Fibroblast of lung (primary cell): ENCODE data around the gene TRMT61A. TPM values are rescaled to one million over a fixed set of nuclear protein-coding genes. Genes with fewer than 3 reads are reported as not detected.

ENCODE experiments used
- DNase-seq, 2 donors: peaks; one replicate each; pipeline versions ENCODE4 v3.0.0 to v3.0.0-alpha.2; 2010; ENCODE audit warnings: low read depth in 2 of 2
- H2AFZ ChIP-seq: 2 replicates; pipeline ENCODE4 v1.5.1; 2012; ENCODE audit warnings: low read length, control low read depth, inconsistent platforms
- H3K27ac ChIP-seq: 2 replicates; pipeline ENCODE4 v1.5.1; 2011; ENCODE audit warnings: low read length, control low read depth; ENCODE audit not compliant: insufficient read depth
- H3K27me3 ChIP-seq: 2 replicates; pipeline ENCODE4 v1.5.1; 2011; ENCODE audit warnings: mild to moderate bottlenecking, low read length; ENCODE audit not compliant: control insufficient read depth, insufficient read depth
- H3K36me3 ChIP-seq: 2 replicates; pipeline ENCODE4 v1.5.1; 2011; ENCODE audit warnings: low read length; ENCODE audit not compliant: control insufficient read depth, insufficient read depth
- H3K4me1 ChIP-seq: 2 replicates; pipeline ENCODE4 v1.5.1; 2011; ENCODE audit warnings: low read length; ENCODE audit not compliant: control insufficient read depth, insufficient read depth; ENCODE audit errors: extremely low read depth
- H3K4me2 ChIP-seq: 2 replicates; pipeline ENCODE4 v1.5.1; 2011; ENCODE audit warnings: low read length, control low read depth; ENCODE audit not compliant: insufficient read depth; ENCODE audit errors: extremely low read depth
- H3K4me3 ChIP-seq, 4 experiments: fragments of 200-600 bp in 1 of 4; sonication (generic) in 1 of 4; replicated peaks in 1 of 4; 2 replicates each; pipeline ENCODE4 v1.5.1; 2011 to 2016; ENCODE audit warnings: low read length in 4 of 4, low read depth in 3 of 4, mild to moderate bottlenecking in 3 of 4, control low read depth in 2 of 4, inconsistent platforms in 1 of 4, mixed read lengths in 1 of 4; ENCODE audit not compliant: insufficient read depth in 1 of 4; ENCODE audit errors: control extremely low read depth in 1 of 4
- H3K79me2 ChIP-seq: 2 replicates; pipeline ENCODE4 v1.5.1; 2012; ENCODE audit warnings: mild to moderate bottlenecking, low read length, inconsistent platforms; ENCODE audit not compliant: control insufficient read depth, insufficient read depth
- H3K9ac ChIP-seq: 2 replicates; pipeline ENCODE4 v1.5.1; 2011; ENCODE audit warnings: mild to moderate bottlenecking, low read length, control low read depth; ENCODE audit not compliant: insufficient read depth
- H3K9me3 ChIP-seq: 2 replicates; pipeline ENCODE4 v1.5.1; 2012; ENCODE audit warnings: low read depth, low read length; ENCODE audit not compliant: control insufficient read depth, insufficient read depth
- H4K20me1 ChIP-seq: 2 replicates; pipeline ENCODE4 v1.5.1; 2011; ENCODE audit warnings: low read length; ENCODE audit not compliant: control insufficient read depth, insufficient read depth; ENCODE audit errors: extremely low read depth
- CTCF ChIP-seq, 2 donors: IDR thresholded peaks in 1 of 2; conservative IDR thresholded peaks in 1 of 2; 1 replicate in 1 of 2; 2 replicates in 1 of 2; pipeline ENCODE4 v1.5.1; 2011 to 2012; ENCODE audit warnings: low read length in 2 of 2, control low read depth in 1 of 2, inconsistent platforms in 1 of 2, low read depth in 1 of 2, mild to moderate bottlenecking in 1 of 2
- EZH2 ChIP-seq: IDR thresholded peaks from 2 replicates; pipeline ENCODE4 v1.5.1; 2012; ENCODE audit warnings: low read length, control low read depth, mild to moderate bottlenecking; ENCODE audit errors: missing control alignments
- polyA plus RNA-seq, 2 donors: library from polyadenylated mRNA; depleted of rRNA in 1 of 2; stranded (reverse) in 1 of 2; unstranded in 1 of 2; fragments of >200 nt; gene quantifications; 2 replicates each; pipeline ENCODE4 v1.2.1, GENCODE V29; 2011 to 2012; ENCODE audit warnings: missing spikeins in 1 of 2
- total RNA-seq: library from RNA; depleted of rRNA; stranded (reverse); fragments of >200 nt; gene quantifications from 2 replicates; pipeline ENCODE4 v1.2.1, GENCODE V29; 2014

TRMT61A gene
- total and polyA plus RNA-seq, 2 donors (not counting 1 experiment from before 2014, with no cell fraction given): 4.2 to 10.6 TPM

- no peak for DNase-seq
- Histone ChIP-seq H3K27me3 (no peaks in the 10 kb centered on the region), H3K4me2 (peak overlapping the region; percentile 91), H3K27ac (no peak overlapping the region), H4K20me1 (no peaks in the 10 kb centered on the region), H3K9me3 (no peaks in the 10 kb centered on the region), H3K4me1 (peaks cover 13% of the 10 kb centered on the region), H3K79me2 (peaks cover 78% of the 10 kb centered on the region), H3K9ac (no peak overlapping the region), H3K36me3 (no peaks in the 10 kb centered on the region), H3K4me3 (peak overlapping the region; percentile 87 to 94 (median 90)), H2AFZ (no peak overlapping the region)
- TF ChIP-seq CTCF (conservative IDR thresholded peaks at IDR 0.05 in 1 of 2, IDR thresholded peaks at IDR 0.05 in 1 of 2; ENCODE audit: low read depth in 1 of 2, low read length in 2 of 2) (no peak), EZH2 (no peak)
Observed at GRCh38 chr14:103560691-103561090, 31.7 kb downstream of the TRMT61A start.

GRCh38 chr14:103561381-103562178, 32.6 kb downstream of the TRMT61A start:
- H3K79me2 ChIP-seq: peaks cover 83% of the 10 kb centered on the region
- no peak overlapping the region for H2AFZ ChIP-seq
- peaks cover 13% of the 10 kb centered on the region for H3K4me1 ChIP-seq
- DNase-seq: peak; percentile 55 to 64
- no peak for TF ChIP-seq EZH2
- no peak for TF ChIP-seq CTCF (conservative IDR thresholded peaks at IDR 0.05 in 1 of 2, IDR thresholded peaks at IDR 0.05 in 1 of 2; ENCODE audit: low read depth in 1 of 2, low read length in 2 of 2)
- peak overlapping the region; percentile 94 for H3K27ac ChIP-seq
- H3K27me3 ChIP-seq: no peaks in the 10 kb centered on the region
- peak overlapping the region; percentile 89 for H3K9ac ChIP-seq
- H3K4me3 ChIP-seq: peak overlapping the region; percentile 87 to 94 (median 90)
- H4K20me1 ChIP-seq: no peaks in the 10 kb centered on the region
- H3K36me3 ChIP-seq: no peaks in the 10 kb centered on the region
- peak overlapping the region; percentile 91 for H3K4me2 ChIP-seq
- no peaks in the 10 kb centered on the region for H3K9me3 ChIP-seq

GRCh38 chr14:103562179-103562428, 33.1 kb downstream of the TRMT61A start:
- Histone ChIP-seq H3K27ac (peak overlapping the region; percentile 94), H3K4me1 (peaks cover 13% of the 10 kb centered on the region), H3K27me3 (no peaks in the 10 kb centered on the region), H4K20me1 (no peaks in the 10 kb centered on the region), H3K4me2 (peak overlapping the region; percentile 91), H3K4me3 (peak overlapping the region; percentile 87 to 94 (median 90)), H3K9me3 (no peaks in the 10 kb centered on the region), H2AFZ (no peak overlapping the region), H3K36me3 (no peaks in the 10 kb centered on the region), H3K79me2 (peaks cover 84% of the 10 kb centered on the region), H3K9ac (peak overlapping the region; percentile 89)
- peak in 1 of 2 donors; percentile 56 for DNase-seq
- no peak for TF ChIP-seq CTCF (conservative IDR thresholded peaks at IDR 0.05 in 1 of 2, IDR thresholded peaks at IDR 0.05 in 1 of 2; ENCODE audit: low read depth in 1 of 2, low read length in 2 of 2)
- TF ChIP-seq EZH2: no peak
